GM19043 (cell line): Measurements from ENCODE around the gene SCD5.

Source experiments
- ATAC-seq: cut with Tn5 transposase; IDR thresholded peaks from one replicate; pipeline ENCODE4 v1.9.1; 2021; ENCODE audit warnings: low read depth; ENCODE audit not compliant: unreplicated experiment

The SCD5 gene

GRCh38 chr4:82645936-82646565, 152.5 kb downstream of the SCD5 start:
- no peak for ATAC-seq

- ATAC-seq: no peak
Measured at GRCh38 chr4:82644734-82645126, 153.9 kb downstream of the SCD5 start.

GRCh38 chr4:82643994-82644733, 154.4 kb downstream of the SCD5 start:
- no peak for ATAC-seq

- ATAC-seq: no peak
Measured at GRCh38 chr4:82642331-82642730, 156.3 kb downstream of the SCD5 start.

GRCh38 chr4:82640540-82640939, 158.1 kb downstream of the SCD5 start:
- ATAC-seq: no peak

GRCh38 chr4:82639971-82640370, 158.6 kb downstream of the SCD5 start:
- no peak for ATAC-seq

GRCh38 chr4:82638479-82638878, 160.1 kb downstream of the SCD5 start:
- no peak for ATAC-seq

- ATAC-seq: no peak
Measured at GRCh38 chr4:82630079-82630478, 168.5 kb downstream of the SCD5 start.

- ATAC-seq: no peak
Measured at GRCh38 chr4:82629238-82630000, 169.2 kb downstream of the SCD5 start.

- no peak for ATAC-seq
Measured at GRCh38 chr4:82626251-82626868, 172.2 kb downstream of the SCD5 start.

- ATAC-seq: no peak
Measured at GRCh38 chr4:82624819-82625218, 173.8 kb downstream of the SCD5 start.

GRCh38 chr4:82623121-82623683, 175.4 kb downstream of the SCD5 start:
- ATAC-seq: no peak

- ATAC-seq: no peak
Measured at GRCh38 chr4:82621251-82621650, 177.3 kb downstream of the SCD5 start.

GRCh38 chr4:82620126-82620735, 178.4 kb downstream of the SCD5 start:
- ATAC-seq: no peak

GRCh38 chr4:82618103-82618720, 180.4 kb downstream of the SCD5 start:
- no peak for ATAC-seq

- ATAC-seq: no peak
Measured at GRCh38 chr4:82614838-82615449, 183.7 kb downstream of the SCD5 start.

GRCh38 chr4:82613121-82613520, 185.5 kb downstream of the SCD5 start:
- ATAC-seq: no peak

- ATAC-seq: no peak
Measured at GRCh38 chr4:82611982-82612381, 186.6 kb downstream of the SCD5 start.

GRCh38 chr4:82611527-82611926, 187.1 kb downstream of the SCD5 start:
- ATAC-seq: no peak

GRCh38 chr4:82610041-82610440, 188.6 kb downstream of the SCD5 start:
- no peak for ATAC-seq
